Stimulated activated CD4-positive, alpha-beta T cell treated with anti-CD3 and anti-CD28 coated beads, Interleukin-1b, Interleukin-23, amount 100 ng/mL, for 24 hours (primary cell): ENCODE measurements around the gene CORO7.
"Not testable (repeated sequence)": the region's sequence is repeated elsewhere in the genome, so short reads cannot be mapped to it uniquely, and the experiment has no call there.

Experiments used
- DNase-seq, 4 experiments: peaks; one replicate each; pipeline ENCODE4 v3.0.0-alpha.2; 2020; ENCODE audit warnings: low read depth in 4 of 4, low spot score in 1 of 4

Gene CORO7

GRCh38 chr16:4402439-4403132 is 13.8 kb downstream of the CORO7 start:
- DNase-seq: peak in 3 of 4 experiments; percentile 53 to 57 (median 57)

GRCh38 chr16:4401510-4401909 is 14.9 kb downstream of the CORO7 start:
- no peak for DNase-seq

- no peak for DNase-seq
Measured at GRCh38 chr16:4401094-4401501, 15.3 kb downstream of the CORO7 start.

- no peak for DNase-seq
Measured at GRCh38 chr16:4399001-4399730, 17.2 kb downstream of the CORO7 start.

- DNase-seq: no peak
Measured at GRCh38 chr16:4395055-4395726, 21.2 kb downstream of the CORO7 start.

GRCh38 chr16:4393850-4394249 is 22.5 kb downstream of the CORO7 start:
- not testable (repeated sequence) for DNase-seq

- DNase-seq: no peak
Measured at GRCh38 chr16:4393240-4393600, 23.2 kb downstream of the CORO7 start.

GRCh38 chr16:4392382-4393239 is 23.8 kb downstream of the CORO7 start:
- DNase-seq: no peak

GRCh38 chr16:4391631-4392381 is 24.6 kb downstream of the CORO7 start:
- no peak for DNase-seq

- DNase-seq: no peak
Measured at GRCh38 chr16:4390266-4391260, 25.8 kb downstream of the CORO7 start.

GRCh38 chr16:4389051-4389955 is 27.1 kb downstream of the CORO7 start:
- no peak for DNase-seq

GRCh38 chr16:4388271-4389021 is 27.9 kb downstream of the CORO7 start:
- no peak for DNase-seq

- no peak for DNase-seq
Measured at GRCh38 chr16:4387781-4388180, 28.6 kb downstream of the CORO7 start.

GRCh38 chr16:4386951-4387565 is 29.3 kb downstream of the CORO7 start:
- DNase-seq: no peak

- DNase-seq: no peak
Measured at GRCh38 chr16:4386451-4386805, 30.0 kb downstream of the CORO7 start.

- no peak for DNase-seq
Measured at GRCh38 chr16:4385789-4386450, 30.5 kb downstream of the CORO7 start.
